ENCODE data around the gene COIL.

Gene COIL

DNA sequence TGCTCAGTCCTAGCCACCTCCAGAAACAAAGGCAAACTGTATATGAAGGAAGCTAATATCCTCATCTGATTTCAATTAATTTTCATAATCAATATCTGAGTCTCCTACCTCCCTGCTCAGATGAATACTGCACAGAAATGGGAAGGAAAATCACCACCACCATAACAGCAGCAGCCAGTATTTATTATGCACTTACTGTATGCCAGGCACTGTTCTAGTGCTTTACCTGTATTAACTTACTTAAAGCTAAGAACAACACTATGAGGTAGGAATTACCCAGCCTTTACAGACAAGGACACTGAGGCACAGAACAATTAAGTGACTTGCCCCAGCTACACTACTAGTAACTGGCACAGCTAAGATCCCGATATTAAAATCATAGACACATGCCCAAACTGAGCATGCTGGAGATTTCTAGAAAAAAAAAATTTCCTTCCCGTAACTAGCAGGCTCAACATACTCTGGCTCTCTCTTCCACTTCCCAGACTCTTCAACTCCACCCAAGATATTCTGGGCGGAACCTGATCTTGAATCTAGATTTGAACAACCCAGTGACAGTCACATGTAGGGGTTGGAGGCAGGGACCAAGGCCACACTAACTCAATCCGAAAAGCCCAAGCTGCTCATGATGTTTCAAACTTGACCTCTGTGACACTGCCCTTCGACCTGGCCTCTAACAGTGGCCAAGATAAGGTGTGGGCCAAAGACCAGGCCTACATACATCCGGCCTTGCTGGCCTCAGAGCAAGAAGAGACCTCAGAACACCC is 50.9 kb downstream of the COIL start:
- no peak for DNase-seq (ENCODE audit: low read depth in 2 of 2)

GRCh38 chr17:56908001-56908542 is 52.8 kb downstream of the COIL start:
- no peak for DNase-seq (ENCODE audit: low read depth in 2 of 2)

DNA sequence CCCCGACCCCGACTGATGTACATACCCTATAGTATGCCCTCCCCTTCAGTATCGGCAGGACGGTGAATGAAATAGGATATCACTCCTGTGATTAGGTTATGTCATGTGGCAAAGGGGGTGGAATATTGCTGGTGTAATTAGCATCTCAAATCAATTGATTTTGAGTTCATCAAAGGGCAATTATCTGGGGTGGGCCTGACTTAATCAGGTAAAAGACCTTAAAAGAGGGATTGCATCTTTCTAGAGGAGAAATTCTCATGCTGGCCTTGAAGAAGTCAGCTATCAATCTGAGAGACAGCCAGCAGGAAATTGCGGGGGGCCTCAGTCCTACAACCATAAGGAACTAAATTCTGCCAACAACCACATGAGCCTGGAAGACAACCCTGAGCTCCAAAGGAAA is 57.3 kb downstream of the COIL start:
- no peak for DNase-seq (ENCODE audit: low read depth in 2 of 2)

- no peak for DNase-seq (ENCODE audit: low read depth in 2 of 2)
Observed at GRCh38 chr17:56902348-56902747, 58.5 kb downstream of the COIL start.

GRCh38 chr17:56899403-56899802 is 61.4 kb downstream of the COIL start:
- no peak for DNase-seq (ENCODE audit: low read depth in 2 of 2)

DNA sequence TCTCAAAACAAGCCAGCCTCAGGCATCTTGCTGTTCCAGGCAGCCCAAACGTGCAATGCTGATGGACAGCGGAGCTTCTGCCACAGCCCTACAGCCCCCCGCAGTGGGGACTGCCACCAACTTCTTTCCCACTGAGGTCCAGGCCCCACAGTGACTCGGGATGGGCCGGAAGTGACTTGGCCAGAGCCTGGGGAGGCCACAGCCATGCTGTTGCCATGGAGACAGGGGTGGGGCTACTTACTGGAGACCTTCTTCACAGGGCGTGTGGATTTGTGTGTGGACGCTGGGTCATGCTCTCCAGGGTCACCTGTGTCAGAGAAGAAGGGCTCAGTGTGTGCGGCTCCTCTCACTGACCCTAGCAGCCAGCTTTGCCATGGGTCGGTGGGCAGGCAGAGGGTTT is 62.0 kb downstream of the COIL start:
- DNase-seq (ENCODE audit: low read depth in 2 of 2): no peak

- no peak for DNase-seq (ENCODE audit: low read depth in 2 of 2)
Observed at GRCh38 chr17:56897646-56898424, 63.0 kb downstream of the COIL start.

DNA sequence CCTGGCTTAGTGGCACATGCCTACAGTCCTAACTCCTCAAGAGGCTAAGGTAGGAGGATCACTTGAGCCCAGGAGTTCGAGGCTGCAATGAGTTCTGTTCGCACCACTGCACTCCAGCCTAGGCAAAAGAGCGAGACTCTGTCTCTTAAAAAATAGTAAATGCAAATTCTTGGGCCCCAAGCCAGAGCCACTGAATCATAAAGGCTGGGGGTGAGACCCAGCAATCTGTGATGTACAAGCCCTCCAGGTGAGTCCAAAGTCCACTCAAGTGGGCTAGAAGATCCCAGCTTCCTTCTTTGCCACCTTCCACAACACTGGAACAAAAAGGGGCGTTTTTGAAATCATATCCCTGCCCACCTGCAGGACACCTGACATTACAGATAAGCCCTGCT is 63.9 kb downstream of the COIL start:
- DNase-seq (ENCODE audit: low read depth in 2 of 2): no peak

GRCh38 chr17:56896217-56896967 is 64.5 kb downstream of the COIL start:
- DNase-seq (ENCODE audit: low read depth in 2 of 2): no peak

DNA sequence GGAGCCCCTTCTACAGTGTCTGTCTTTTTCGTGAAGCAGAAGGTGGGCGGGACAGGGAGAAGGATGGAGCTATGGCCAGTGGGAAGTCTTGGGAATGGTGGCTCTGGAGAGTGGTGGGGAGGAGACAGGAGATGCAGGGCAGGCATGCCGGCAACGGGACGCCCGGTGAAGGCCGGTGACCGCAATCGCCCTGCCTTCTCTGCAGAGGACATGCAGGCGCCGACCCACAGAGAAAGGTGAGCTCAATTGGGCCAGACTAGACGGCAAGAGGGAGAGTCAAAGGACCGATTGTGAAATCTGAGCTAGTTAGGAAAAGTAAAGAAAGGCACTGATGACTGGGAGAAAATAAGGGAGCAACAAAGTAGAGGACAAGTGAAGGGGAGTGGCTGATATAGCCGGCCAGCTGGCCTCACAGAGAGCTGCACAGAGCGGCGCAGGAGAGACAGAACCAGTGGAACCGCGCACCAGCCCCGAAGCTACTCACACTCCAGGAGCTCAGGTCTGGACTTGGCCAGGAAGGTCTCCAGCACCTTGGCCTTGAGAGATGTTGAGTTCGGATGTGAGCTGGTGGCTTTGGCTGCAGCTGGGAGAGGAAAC is 65.9 kb downstream of the COIL start:
- no peak for DNase-seq (ENCODE audit: low read depth in 2 of 2)

DNA sequence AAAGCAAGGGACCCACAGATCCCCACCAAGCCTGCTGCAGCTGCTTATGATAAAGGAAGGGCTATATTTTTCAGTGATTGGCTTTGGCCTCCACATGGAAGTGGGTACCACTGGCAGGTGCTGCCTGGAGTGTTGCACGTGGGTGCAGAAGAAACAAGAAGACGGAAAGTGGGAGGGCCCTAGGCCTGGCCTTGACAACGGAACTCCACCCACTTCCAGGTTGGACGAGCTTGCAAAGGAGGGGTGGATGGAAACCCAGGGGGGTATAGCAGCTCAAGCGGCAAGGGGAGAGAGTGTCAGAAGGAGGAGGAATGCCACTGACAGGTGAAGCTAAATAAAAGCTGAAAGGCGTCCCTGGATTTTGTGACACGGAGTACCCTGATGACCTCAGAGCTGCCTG is 67.3 kb downstream of the COIL start:
- no peak for DNase-seq (ENCODE audit: low read depth in 2 of 2)

DNA sequence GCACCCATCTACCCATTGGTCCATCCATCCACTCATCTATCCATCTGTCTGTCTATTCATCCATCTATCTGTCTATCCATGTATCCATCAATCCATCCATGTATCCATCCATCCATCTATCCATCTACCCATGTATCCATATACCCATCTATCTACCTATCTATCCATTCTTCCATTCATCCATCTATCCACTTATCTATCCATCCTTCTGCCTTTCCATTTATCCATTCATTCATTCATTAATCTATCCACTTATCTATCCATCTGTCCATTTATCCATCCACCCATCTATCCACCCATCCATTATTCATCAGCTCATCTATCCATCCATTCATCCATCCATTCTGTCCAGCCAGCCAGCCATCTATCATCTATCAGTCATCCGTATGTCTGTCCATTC is 68.5 kb downstream of the COIL start:
- no peak for DNase-seq (ENCODE audit: low read depth in 2 of 2)

GRCh38 chr17:56891751-56892150 is 69.1 kb downstream of the COIL start:
- peak in 1 of 2 donors; percentile 45 for DNase-seq (ENCODE audit: low read depth in 2 of 2)

- no peak for DNase-seq (ENCODE audit: low read depth in 2 of 2)
Observed at GRCh38 chr17:56890906-56891674, 69.8 kb downstream of the COIL start.

- no peak for DNase-seq (ENCODE audit: low read depth in 2 of 2)
Observed at GRCh38 chr17:56890390-56890789, 70.5 kb downstream of the COIL start.
